ENCODE measurements around the gene SUSD5.

DNA sequence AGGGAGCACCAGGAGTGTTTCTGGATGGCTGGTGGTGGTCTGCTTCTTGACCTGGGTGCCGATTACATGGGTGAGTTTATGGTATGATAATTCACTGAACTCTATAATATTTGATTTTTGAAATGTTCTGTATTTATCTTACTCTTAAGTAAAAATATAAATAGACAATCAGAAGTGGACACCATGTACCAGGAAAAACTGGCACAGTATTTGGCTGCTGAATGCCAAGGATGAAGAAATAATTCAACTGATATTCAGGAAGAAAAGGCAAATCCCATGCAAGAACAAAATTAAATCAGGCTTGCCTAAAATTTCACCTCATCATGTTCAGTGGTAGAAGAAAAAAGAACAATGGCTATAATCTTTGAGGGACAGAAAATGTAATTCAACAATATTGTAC, 53.2 kb downstream of the SUSD5 start:
- TF ChIP-seq CTCF (IDR thresholded peaks at IDR 0.05) (no peak), POLR2A (IDR thresholded peaks at IDR 0.05) (no peak)
